ENCODE data around the gene MRPL28. TPM values are rescaled to one million over a fixed set of nuclear protein-coding genes. Genes with fewer than 3 reads are reported as not detected.
"Not testable (repeated sequence)": the region's sequence is repeated elsewhere in the genome, so short reads cannot be mapped to it uniquely, and the experiment has no call there.

Gene MRPL28
- total RNA-seq, 4 donors from 2014 or later, result 45.1 to 79.5 (median 65.3) TPM

DNA sequence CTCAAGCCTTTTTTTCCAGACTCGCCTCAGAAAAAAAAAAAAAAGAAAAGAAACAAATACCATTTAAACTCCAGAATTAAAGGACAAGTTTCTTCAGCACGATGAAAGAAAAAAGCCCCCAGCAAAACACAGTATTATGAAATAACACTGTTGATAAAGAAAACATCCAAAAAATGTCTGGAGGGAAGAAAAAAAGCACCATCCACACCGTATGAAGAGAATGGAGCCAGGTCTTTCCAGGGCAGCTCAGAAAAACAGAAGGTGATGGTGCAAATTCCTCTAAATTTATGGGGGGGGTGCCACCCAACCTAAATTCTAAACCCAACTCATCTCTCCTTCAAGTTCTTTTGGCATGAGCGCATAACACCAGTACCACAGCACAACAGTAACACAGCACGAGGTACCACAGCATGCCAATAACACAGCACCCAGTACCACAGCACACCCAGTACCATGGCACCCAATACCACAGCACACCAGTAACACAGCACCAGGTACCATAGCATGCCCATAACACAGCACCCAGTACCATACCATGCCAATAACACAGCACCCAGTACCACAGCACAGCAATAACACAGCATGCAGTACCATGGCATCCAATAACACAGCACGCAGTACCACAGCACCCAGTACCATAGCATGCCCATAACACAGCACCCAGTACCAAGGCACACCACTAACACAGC, 36.8 kb downstream of the MRPL28 start:
- no peak for DNase-seq (ENCODE audit: low spot score in 2 of 2)
- TF ChIP-seq POLR2A (IDR thresholded peaks at IDR 0.05) (no peak), EP300 (IDR thresholded peaks at IDR 0.05) (no peak)
- TF ChIP-seq, protein P1, sequence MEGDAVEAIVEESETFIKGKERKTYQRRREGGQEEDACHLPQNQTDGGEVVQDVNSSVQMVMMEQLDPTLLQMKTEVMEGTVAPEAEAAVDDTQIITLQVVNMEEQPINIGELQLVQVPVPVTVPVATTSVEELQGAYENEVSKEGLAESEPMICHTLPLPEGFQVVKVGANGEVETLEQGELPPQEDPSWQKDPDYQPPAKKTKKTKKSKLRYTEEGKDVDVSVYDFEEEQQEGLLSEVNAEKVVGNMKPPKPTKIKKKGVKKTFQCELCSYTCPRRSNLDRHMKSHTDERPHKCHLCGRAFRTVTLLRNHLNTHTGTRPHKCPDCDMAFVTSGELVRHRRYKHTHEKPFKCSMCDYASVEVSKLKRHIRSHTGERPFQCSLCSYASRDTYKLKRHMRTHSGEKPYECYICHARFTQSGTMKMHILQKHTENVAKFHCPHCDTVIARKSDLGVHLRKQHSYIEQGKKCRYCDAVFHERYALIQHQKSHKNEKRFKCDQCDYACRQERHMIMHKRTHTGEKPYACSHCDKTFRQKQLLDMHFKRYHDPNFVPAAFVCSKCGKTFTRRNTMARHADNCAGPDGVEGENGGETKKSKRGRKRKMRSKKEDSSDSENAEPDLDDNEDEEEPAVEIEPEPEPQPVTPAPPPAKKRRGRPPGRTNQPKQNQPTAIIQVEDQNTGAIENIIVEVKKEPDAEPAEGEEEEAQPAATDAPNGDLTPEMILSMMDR (IDR thresholded peaks at IDR 0.05), result no peak
- Histone ChIP-seq H3K4me1 (peaks cover 0 to 11% (median 2%) of the 10 kb centered on the region in 4 donors), H3K27me3 (no peaks in the 10 kb centered on the region), H3K9me3 (no peaks in the 10 kb centered on the region), H3K4me3 (no peak overlapping the region), H3K36me3 (no peaks in the 10 kb centered on the region), H3K27ac (no peak overlapping the region)
- WGBS, 2 donors, result 67 to 70% methylated on average over 5 to 6 of the region's 6 CpGs

DNA sequence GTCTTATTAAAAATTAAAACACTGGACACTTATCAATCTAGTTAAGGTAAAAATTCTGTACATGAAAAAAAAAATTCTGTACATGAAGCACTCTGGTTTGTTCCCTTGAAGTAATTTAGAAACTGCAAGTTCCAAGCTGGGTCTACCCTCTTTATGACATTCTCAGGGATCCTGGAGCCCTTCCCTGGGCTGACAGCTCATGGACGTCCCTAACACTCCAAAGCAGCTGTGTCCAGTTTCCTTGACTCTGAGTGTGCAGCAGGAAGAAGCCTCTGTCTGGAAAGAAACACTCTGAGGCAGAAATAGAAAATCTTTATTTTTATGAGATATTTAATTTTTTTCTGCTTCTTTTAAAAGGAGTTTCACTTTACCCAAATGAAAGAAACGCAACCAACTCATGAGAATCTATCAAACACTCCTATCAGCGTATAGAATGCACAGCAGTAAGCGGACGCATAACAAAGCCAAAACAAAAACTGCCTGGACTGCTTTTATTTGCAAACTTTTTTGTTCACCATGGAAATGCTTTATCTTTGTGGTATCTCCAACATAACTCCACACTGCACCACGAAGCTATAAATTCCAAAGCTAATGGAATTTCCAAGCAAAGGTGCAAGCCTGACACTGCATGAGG, 39.0 kb downstream of the MRPL28 start:
- 69 to 76% methylated on average over 6 of the region's 6 CpGs for WGBS, 2 donors
- H3K9me3 ChIP-seq, result not testable (repeated sequence)

DNA sequence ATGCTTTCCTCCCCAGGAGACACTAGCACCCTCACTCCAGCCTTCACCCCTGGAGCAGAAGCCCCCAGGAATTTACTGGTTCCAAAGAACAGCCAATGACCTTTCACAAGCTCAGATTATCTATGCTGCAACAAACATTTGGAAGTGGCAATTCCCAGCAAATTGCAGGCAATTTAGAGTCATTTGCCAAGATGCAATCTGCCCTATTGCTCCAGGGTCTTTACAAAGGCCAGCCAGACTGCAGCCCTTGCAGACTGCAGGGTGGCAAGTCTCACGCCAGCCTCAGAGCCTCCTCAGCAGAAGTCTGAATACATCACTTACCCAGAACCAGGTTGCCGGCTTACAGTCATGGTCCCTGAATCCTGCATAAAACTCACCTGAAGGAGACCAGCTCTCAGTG, 39.6 kb downstream of the MRPL28 start:
- no peak overlapping the region for H3K4me3 ChIP-seq
- no peaks in the 10 kb centered on the region for H3K9me3 ChIP-seq
- no peak overlapping the region for H3K27ac ChIP-seq
- H3K27me3 ChIP-seq, result no peaks in the 10 kb centered on the region
- WGBS, 2 donors, result 59 to 75% methylated on average over 1 to 2 of the region's 2 CpGs
- TF ChIP-seq EP300 (IDR thresholded peaks at IDR 0.05) (no peak), POLR2A (IDR thresholded peaks at IDR 0.05) (no peak)
- TF ChIP-seq, protein P1 (IDR thresholded peaks at IDR 0.05), result no peak
- peaks cover 0 to 28% (median 18%) of the 10 kb centered on the region in 4 donors for H3K4me1 ChIP-seq
- DNase-seq (ENCODE audit: low spot score in 2 of 2), result no peak
- H3K36me3 ChIP-seq, result no peaks in the 10 kb centered on the region

More for the DNA sequence above, 39.0 kb downstream of the MRPL28 start:
- DNase-seq (ENCODE audit: low spot score in 2 of 2); H3K36me3 ChIP-seq; H3K27ac ChIP-seq; H3K4me3 ChIP-seq; H3K27me3 ChIP-seq: not testable (repeated sequence)
- peaks cover 0 to 27% (median 19%) of the 10 kb centered on the region in 4 donors for H3K4me1 ChIP-seq

DNA sequence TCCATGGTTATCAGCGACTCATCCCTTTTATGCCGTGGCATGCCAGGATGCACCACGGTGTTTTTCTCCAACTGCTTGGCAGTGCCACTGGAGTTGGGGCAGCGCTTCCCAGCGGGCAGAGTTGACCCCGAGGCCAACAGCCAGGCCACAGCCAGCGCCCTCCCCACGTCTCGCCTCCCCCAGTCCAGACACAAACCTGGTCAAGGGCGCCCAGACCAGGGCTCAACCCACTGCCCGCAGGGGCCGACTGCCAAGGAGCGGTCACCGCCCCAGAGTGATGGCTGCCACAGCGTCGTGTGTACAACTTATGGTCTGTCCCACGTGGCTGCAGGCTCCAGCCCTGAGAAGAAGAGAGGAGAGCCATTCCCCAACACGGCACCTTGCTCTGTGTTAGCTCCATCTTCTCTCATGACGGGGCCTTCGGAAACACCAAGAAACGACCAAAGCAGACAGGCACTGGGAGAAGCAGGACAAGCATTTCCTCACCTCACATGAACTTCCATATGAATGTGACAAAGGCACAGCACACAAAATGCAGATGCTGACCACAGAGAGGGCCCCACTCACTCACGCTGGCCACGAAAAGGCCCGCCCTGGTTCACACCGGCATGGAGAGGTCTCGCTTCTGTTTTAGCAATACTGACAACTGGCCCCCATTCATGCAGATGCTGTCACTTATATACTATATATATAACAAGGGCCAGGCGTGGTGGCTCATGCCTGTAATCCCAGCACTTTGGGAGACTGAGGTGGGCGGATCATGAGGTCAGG, 44.8 kb downstream of the MRPL28 start:
- WGBS, 2 donors, result 85 to 86% methylated on average over 28 of the region's 28 CpGs
- Histone ChIP-seq H3K27ac (peak overlapping the region in 1 of 4 donors; percentile 30), H3K27me3 (no peaks in the 10 kb centered on the region), H3K9me3 (no peaks in the 10 kb centered on the region), H3K4me1 (peaks cover 0 to 37% (median 24%) of the 10 kb centered on the region in 4 donors), H3K4me3 (peak overlapping the region in 2 of 4 donors; percentile 12 to 18), H3K36me3 (no peaks in the 10 kb centered on the region)
- TF ChIP-seq, protein P1 (IDR thresholded peaks at IDR 0.05), result no peak
- no peak for TF ChIP-seq EP300 (IDR thresholded peaks at IDR 0.05)
- TF ChIP-seq POLR2A (IDR thresholded peaks at IDR 0.05), result no peak
- no peak for DNase-seq (ENCODE audit: low spot score in 2 of 2)

DNA sequence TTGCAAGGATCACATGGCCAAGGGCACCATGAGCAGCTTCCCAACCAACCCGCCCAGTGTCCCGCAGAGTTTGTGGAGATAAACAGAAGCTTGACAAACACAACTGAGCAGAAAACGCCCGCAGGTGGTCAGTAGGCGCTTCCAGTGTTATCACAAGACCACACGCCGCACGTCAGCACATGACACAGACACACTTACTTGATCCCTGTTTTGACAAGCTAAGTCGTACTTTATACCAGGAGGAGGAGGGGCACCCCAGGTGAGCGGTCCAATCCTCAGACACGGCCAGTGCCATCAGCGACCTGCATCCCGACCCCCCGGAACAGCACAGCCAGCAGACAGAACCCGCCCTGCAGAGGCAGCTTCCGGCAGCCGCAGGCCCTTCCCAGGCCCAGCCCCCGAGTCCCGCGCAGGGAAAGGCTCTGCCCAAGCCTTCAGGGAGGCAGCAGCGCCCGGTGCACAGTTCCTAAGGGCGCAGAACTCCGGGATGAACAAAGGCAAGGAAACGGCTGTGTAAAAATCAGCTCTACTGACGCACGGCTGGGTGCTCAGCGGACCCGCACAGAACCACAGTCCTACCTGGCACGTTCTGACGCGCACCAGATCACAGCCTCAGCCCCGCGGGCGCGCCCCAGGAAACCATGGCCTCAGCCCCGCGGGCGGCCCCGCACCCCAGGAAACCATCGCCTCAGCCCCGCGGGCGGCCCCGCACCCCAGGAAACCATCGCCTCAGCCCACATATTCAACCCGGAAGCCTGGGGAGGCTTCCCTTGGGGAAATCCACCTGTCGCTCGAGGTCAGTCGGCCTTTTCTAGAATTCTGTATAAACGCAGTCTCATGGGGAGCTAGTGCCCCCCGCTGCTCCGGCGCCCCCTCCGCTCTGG, 45.6 kb downstream of the MRPL28 start:
- no peak for DNase-seq (ENCODE audit: low spot score in 2 of 2)
- no peaks in the 10 kb centered on the region for H3K27me3 ChIP-seq
- no peaks in the 10 kb centered on the region for H3K36me3 ChIP-seq
- TF ChIP-seq EP300 (IDR thresholded peaks at IDR 0.05) (no peak), POLR2A (IDR thresholded peaks at IDR 0.05) (no peak)
- TF ChIP-seq, protein P1 (IDR thresholded peaks at IDR 0.05), result no peak
- WGBS, 2 donors, result 66 to 67% methylated on average over 33 to 46 of the region's 55 CpGs
- H3K27ac ChIP-seq, result peak overlapping the region in 1 of 4 donors; percentile 30
- peak overlapping the region in 2 of 4 donors; percentile 12 to 18 for H3K4me3 ChIP-seq
- no peaks in the 10 kb centered on the region for H3K9me3 ChIP-seq
- peaks cover 0 to 37% (median 22%) of the 10 kb centered on the region in 4 donors for H3K4me1 ChIP-seq

Data from tibial nerve (tissue), 4 donors.